Right lung (tissue), 10 donors: ENCODE data around the gene ARHGAP33. TPM values are rescaled to one million over a fixed set of nuclear protein-coding genes. Genes with fewer than 3 reads are reported as not detected.

Source experiments
- DNase-seq, 2 donors: peaks; one replicate each; pipeline ENCODE4 v3.0.0-alpha.2; 2013
- long read RNA-seq, 8 donors: transcript quantifications; one replicate each; lab custom pipeline, GENCODE V29; 2026
- polyA plus RNA-seq, 5 donors: library from polyadenylated mRNA; unstranded; fragments of 120-200 nt; gene quantifications; one replicate each; pipeline versions ENCODE4 v1.2.1 to v1.2.3, GENCODE V29; 2013; ENCODE audit warnings: inconsistent platforms in 1 of 5, low replicate concordance in 1 of 5; ENCODE audit not compliant: insufficient read length in 5 of 5, insufficient read depth in 1 of 5

The ARHGAP33 gene
- 10 to 100 TPM; 21.8 to 40.7 (median 27.3) TPM for polyA plus RNA-seq
- long read RNA-seq, donor 1, partial matches to known transcripts: 13 of 13 reads
- long read RNA-seq, donor 1, other reads (novel, unspliced or antisense): 0 of 13 reads
- long read RNA-seq, donor 2, partial matches to known transcripts: 0 of 1 reads
- long read RNA-seq, donor 2, other reads (novel, unspliced or antisense): 0 of 1 reads
- long read RNA-seq, donor 3: 0 reads
- long read RNA-seq, donor 4: 0 reads
- long read RNA-seq, donor 5, partial matches to known transcripts: 9 of 10 reads
- long read RNA-seq, donor 5, other reads (novel, unspliced or antisense): 0 of 10 reads
- long read RNA-seq, donor 6, partial matches to known transcripts: 6 of 6 reads
- long read RNA-seq, donor 6, other reads (novel, unspliced or antisense): 0 of 6 reads
- long read RNA-seq, donor 7, partial matches to known transcripts: 7 of 8 reads
- long read RNA-seq, donor 7, other reads (novel, unspliced or antisense): 0 of 8 reads
- long read RNA-seq, donor 8: 0 reads

- DNase-seq: peak; percentile 97 to 98
These were observed at the start of gene ARHGAP33 for GRCh38 chr19:35775298-35776101. Gene ARHGAP33 (plus strand): TSS chr19:35775564. CDS start chr19:35775659, 95 bp downstream.

GRCh38 chr19:35727053-35727955 lies 48.1 kb upstream of the ARHGAP33 start:
- no peak for DNase-seq

GRCh38 chr19:35727956-35728706 lies 47.2 kb upstream of the ARHGAP33 start:
- no peak for DNase-seq

GRCh38 chr19:35729021-35729420 lies 46.3 kb upstream of the ARHGAP33 start:
- no peak for DNase-seq

- no peak for DNase-seq
These were observed 45.6 kb upstream of the ARHGAP33 start for GRCh38 chr19:35729763-35730162.

- no peak for DNase-seq
These were observed 45.0 kb upstream of the ARHGAP33 start for GRCh38 chr19:35730326-35730725.

GRCh38 chr19:35731353-35731752 lies 44.0 kb upstream of the ARHGAP33 start:
- DNase-seq: no peak

GRCh38 chr19:35731779-35732405 lies 43.5 kb upstream of the ARHGAP33 start:
- DNase-seq: no peak

GRCh38 chr19:35732540-35733179 lies 42.7 kb upstream of the ARHGAP33 start:
- DNase-seq: no peak

GRCh38 chr19:35733180-35734125 lies 41.9 kb upstream of the ARHGAP33 start:
- no peak for DNase-seq

GRCh38 chr19:35734273-35734672 lies 41.1 kb upstream of the ARHGAP33 start:
- DNase-seq: no peak

GRCh38 chr19:35734889-35735288 lies 40.5 kb upstream of the ARHGAP33 start:
- no peak for DNase-seq

- DNase-seq: no peak
These were observed 38.2 kb upstream of the ARHGAP33 start for GRCh38 chr19:35736913-35737886.

GRCh38 chr19:35738021-35738886 lies 37.1 kb upstream of the ARHGAP33 start:
- DNase-seq: no peak

- no peak for DNase-seq
These were observed 36.5 kb upstream of the ARHGAP33 start for GRCh38 chr19:35738887-35739229.
